Stimulated activated naive B cell treated with anti-CD40 and anti-IgM and Interleukin-4, amounts not matched to agents 10 μg/mL and 1 μg/mL and 100 μg/mL, for 72 hours (primary cell): ENCODE measurements around the gene ARAF.
"Not testable (repeated sequence)": the region's sequence is repeated elsewhere in the genome, so short reads cannot be mapped to it uniquely, and the experiment has no call there.

Source experiments
- ATAC-seq, 2 donors: fragments of 150-1000 bp; cut with Tn5 transposase; replicated peaks; 2 replicates each; pipeline ENCODE4 v1.10.0; 2021; ENCODE audit warnings: moderate library complexity in 1 of 2
- DNase-seq: peaks from one replicate; pipeline ENCODE4 v3.0.0; 2021
- H3K27ac Mint-ChIP-seq: one replicate; pipeline ENCODE4 v1.8.0; 2022; ENCODE audit warnings: mild to moderate bottlenecking, mixed read lengths
- H3K27me3 Mint-ChIP-seq, 2 donors: one replicate each; pipeline ENCODE4 v1.8.0; 2022; ENCODE audit warnings: mixed read lengths in 2 of 2
- H3K36me3 Mint-ChIP-seq, 2 donors: one replicate each; pipeline ENCODE4 v1.8.0; 2022; ENCODE audit warnings: mixed read lengths in 2 of 2, mild to moderate bottlenecking in 1 of 2
- H3K4me1 Mint-ChIP-seq, 2 donors: one replicate each; pipeline ENCODE4 v1.8.0; 2022; ENCODE audit warnings: mixed read lengths in 2 of 2, mild to moderate bottlenecking in 1 of 2
- H3K4me3 Mint-ChIP-seq, 2 donors: one replicate each; pipeline ENCODE4 v1.8.0; 2022; ENCODE audit warnings: mild to moderate bottlenecking in 2 of 2, mixed read lengths in 2 of 2, moderate library complexity in 1 of 2
- H3K9me3 Mint-ChIP-seq, 2 donors: one replicate each; pipeline ENCODE4 v1.8.0; 2022; ENCODE audit warnings: mixed read lengths in 2 of 2, mild to moderate bottlenecking in 1 of 2

ARAF gene

GRCh38 chrX:47560934-47561658 lies at the start of gene ARAF:
Gene ARAF, plus strand, starts transcription at chrX:47561205. Its CDS starts 1,763 bp downstream, at chrX:47562968.
- H3K27ac Mint-ChIP-seq = peak within 1 kb of the TSS; percentile 99
- H3K4me3 Mint-ChIP-seq = peak within 1 kb of the TSS; percentile 90 to 93
- peak; percentile 96 for DNase-seq
- peaks cover 25 to 38% of the 10 kb centered on the region in 2 donors for H3K4me1 Mint-ChIP-seq
- ATAC-seq = peak; percentile 88 to 91
- no peaks in the 10 kb centered on the region for H3K9me3 Mint-ChIP-seq
- H3K27me3 Mint-ChIP-seq = no peaks in the 10 kb centered on the region
- peaks cover 6 to 18% of the 10 kb centered on the region in 2 donors for H3K36me3 Mint-ChIP-seq

- H3K27me3 Mint-ChIP-seq, H3K27ac Mint-ChIP-seq, H3K9me3 Mint-ChIP-seq, H3K36me3 Mint-ChIP-seq, DNase-seq: not testable (repeated sequence)
- Mint-ChIP-seq H3K4me1 (peaks cover 14 to 26% of the 10 kb centered on the region in 2 donors), H3K4me3 (peak overlapping the region; percentile 8 to 39)
- peak; percentile 13 to 41 for ATAC-seq
Measured at GRCh38 chrX:47512383-47512782, 48.6 kb upstream of the ARAF start.

DNA sequence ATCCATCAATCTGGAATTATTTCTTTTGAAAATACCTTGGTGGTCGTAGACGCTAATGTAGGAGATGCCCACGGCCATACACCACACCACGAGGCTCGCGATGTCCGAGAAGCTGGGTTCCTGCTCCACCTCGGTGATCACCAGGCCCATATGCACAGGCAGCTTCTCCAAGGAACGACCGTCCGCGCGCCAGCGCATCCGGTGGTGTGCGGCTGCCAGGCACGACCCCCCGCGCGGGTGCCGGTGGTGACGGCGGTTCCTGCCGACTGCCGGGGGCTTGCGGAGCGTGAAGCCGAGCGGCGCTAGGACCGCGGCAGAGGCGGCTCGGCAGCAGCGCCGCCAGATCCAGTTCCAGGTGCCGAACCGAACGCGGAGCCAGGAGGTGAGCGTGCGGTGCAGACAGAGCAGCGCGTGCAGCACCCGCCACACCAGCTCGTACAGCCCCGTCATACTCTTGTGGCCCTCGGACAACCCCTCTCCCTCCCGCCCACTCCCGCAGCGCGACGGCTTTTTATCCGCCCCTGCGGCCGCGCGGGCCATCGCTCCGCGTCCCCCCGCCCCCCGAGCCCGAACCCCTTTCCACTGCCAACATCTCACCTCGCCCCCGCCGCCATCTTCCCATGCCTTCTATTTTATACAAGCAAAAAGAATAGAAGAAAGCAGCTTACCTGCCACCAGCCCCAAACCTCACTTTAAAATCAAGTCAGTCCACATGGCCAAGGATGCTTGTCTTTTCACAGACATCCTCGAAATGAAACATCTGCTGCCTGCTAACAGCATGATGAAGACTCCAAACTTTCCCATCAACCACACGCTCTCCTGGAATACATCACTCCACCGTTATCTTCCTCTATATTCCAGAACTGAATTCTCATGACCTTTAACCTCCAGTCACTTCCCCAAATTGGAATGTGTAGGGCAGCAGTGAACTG lies 47.7 kb upstream of the ARAF start:
- Mint-ChIP-seq H3K27ac (peak overlapping the region; percentile 33), H3K4me1 (peaks cover 13 to 19% of the 10 kb centered on the region in 2 donors), H3K4me3 (peak overlapping the region; percentile 61 to 81)
- DNase-seq, H3K36me3 Mint-ChIP-seq, H3K27me3 Mint-ChIP-seq, H3K9me3 Mint-ChIP-seq: not testable (repeated sequence)
- ATAC-seq = peak; percentile 66 to 74

DNA sequence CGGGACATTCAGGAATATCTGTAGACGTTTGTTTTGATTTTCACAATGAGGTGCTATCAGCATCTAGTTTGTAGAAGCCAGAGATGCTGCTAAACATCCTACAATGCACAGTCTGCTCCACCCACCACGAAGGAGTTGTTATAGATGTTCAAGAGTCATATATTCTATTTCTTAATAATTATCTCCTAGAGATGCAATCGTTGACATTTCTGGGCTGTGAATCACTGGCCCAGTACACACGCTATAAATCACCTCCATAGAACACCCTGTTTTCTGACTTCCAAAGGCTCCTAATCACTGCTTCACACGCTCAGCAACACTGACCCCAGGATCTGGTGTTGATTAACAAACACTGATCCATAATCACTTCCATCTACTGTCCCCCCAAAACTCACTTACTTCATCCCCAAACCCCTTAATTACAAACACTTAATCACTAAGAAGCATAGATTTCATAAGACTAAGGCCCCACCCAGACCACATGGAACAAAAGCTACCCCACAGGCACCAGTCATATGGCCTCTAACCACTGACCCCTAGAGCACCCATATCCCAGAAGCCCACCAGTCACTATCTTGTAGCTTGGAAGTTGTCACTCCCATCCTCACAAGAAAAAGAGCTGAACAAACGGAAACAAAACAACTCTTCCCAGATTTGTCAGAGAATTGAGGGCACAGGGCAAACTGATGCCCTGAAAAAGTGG lies 46.3 kb upstream of the ARAF start:
- DNase-seq (no peak), ATAC-seq (no peak)
- H3K27ac Mint-ChIP-seq = no peak overlapping the region
- no peaks in the 10 kb centered on the region for H3K36me3 Mint-ChIP-seq
- no peak overlapping the region for H3K4me3 Mint-ChIP-seq
- H3K27me3 Mint-ChIP-seq = peaks cover 0 to 5% of the 10 kb centered on the region in 2 donors
- H3K4me1 Mint-ChIP-seq = peaks cover 14 to 21% of the 10 kb centered on the region in 2 donors
- no peaks in the 10 kb centered on the region for H3K9me3 Mint-ChIP-seq

DNA sequence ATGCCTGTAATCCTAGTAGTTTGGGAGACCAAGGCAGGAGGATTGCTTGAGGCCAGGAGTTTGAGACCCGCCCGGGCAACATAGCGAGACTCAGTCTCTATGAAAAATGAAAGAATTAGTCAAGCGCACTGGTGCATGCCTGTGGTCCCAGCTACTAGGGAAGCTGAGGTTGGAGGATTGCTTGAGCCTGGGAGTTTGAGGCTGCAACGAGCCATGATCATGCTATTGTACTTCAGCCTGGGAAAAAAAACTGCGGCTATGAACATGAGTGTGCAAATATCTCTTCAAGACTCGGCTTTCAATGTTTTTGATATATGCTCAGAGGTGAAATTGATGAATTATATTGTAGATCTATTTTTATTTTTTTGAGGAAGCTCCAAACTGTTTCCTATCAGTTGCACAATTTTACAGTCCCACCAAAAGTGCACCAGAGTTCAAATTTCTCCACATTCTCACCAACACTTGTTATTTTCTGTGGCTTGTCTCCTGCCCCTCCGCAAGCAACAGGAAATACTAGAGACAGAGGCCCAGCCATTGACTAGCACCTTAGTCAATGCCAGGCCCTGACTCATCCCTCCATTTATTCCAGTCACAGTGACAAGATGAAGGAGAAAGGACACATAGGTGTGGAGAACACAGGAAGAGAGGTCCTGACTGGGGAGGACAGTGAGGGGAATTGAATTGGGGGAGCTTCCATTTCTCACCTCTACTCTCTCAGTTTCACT lies 44.9 kb upstream of the ARAF start:
- no peak overlapping the region for H3K27ac Mint-ChIP-seq
- peaks cover 0 to 5% of the 10 kb centered on the region in 2 donors for H3K27me3 Mint-ChIP-seq
- no peak overlapping the region for H3K4me3 Mint-ChIP-seq
- ATAC-seq = no peak
- H3K36me3 Mint-ChIP-seq = no peaks in the 10 kb centered on the region
- DNase-seq = no peak
- no peaks in the 10 kb centered on the region for H3K9me3 Mint-ChIP-seq
- H3K4me1 Mint-ChIP-seq = peaks cover 14 to 21% of the 10 kb centered on the region in 2 donors

DNA sequence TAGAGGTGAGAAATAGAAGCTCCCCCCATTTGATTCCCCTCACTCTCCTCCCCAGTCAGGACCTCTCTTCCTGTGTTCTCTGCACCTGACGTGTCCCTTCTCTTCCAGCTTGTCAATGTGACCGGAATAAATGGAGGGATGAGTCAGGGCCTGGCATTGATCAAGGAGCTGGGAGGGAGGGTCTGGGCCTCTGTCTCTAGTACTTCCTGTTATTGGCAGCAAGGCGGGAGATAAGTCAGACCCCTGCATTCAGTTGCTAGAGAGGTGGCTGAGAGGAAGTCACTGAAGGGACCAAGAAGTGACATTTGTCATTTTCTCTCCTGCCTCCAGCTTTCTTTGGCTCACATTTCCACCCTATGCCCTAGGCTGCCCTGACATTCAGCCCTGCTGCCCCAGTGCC lies 42.9 kb upstream of the ARAF start:
- Mint-ChIP-seq H3K27me3 (peaks cover 0 to 5% of the 10 kb centered on the region in 2 donors), H3K4me3 (no peak overlapping the region), H3K27ac (no peak overlapping the region), H3K36me3 (no peaks in the 10 kb centered on the region), H3K4me1 (peaks cover 9 to 13% of the 10 kb centered on the region in 2 donors), H3K9me3 (no peaks in the 10 kb centered on the region)
- ATAC-seq (no peak), DNase-seq (no peak)

DNA sequence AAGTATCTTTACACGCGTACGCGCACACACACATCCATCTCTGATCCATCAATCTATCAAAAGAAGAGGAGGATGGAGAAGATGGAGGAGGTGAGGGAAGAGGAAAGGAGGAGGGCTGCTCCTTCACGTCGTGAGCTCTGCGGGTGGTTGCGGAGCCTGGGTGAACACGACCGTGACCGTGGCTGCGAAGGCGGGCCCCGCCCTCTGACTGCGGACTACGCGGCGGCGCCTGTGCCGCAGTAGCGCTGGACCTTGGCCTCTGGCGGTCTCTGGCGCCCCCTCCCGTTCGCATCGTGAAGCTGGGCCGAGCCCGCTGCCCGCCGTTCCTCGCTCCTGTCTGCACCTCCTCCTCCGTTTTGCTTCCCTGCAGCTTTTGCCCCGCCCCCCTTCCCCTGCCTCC lies 37.7 kb upstream of the ARAF start:
- ATAC-seq (peak; percentile 98 to 99), DNase-seq (peak; percentile 75)
- peaks cover 1 to 3% of the 10 kb centered on the region in 2 donors for H3K4me1 Mint-ChIP-seq
- H3K27ac Mint-ChIP-seq = peak overlapping the region; percentile 16
- H3K4me3 Mint-ChIP-seq = peak overlapping the region; percentile 70 to 78
- H3K27me3 Mint-ChIP-seq = peaks cover 0 to 5% of the 10 kb centered on the region in 2 donors
- no peaks in the 10 kb centered on the region for H3K9me3 Mint-ChIP-seq
- H3K36me3 Mint-ChIP-seq = no peaks in the 10 kb centered on the region

DNA sequence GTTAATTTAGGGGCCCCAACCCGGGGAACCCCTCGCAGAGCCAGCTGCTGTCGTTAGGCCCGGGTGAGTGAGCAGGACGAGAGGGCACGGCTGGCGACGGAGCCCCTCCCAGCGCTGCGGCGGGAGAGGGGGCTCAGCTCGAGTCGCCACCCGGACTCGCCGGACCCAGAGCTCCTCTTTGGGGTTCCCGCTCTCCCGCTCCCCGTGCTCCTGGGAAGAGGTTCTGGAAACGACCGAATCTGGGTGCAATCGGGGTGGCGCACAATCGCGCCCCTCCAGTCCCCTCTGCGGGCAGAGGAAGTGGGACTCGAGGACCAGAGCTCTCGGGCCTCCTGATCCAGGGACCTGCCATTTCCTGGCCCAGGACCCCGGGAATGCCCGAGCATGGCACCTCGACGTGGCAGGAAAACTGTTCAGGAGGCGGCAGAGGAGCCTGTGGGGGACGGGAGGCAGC lies 37.3 kb upstream of the ARAF start:
- Mint-ChIP-seq H3K27ac (no peak overlapping the region), H3K27me3 (peaks cover 0 to 5% of the 10 kb centered on the region in 2 donors), H3K9me3 (no peaks in the 10 kb centered on the region), H3K4me1 (no peaks in the 10 kb centered on the region), H3K4me3 (peak overlapping the region; percentile 70 to 78), H3K36me3 (no peaks in the 10 kb centered on the region)
- ATAC-seq = peak in 1 of 2 donors; percentile 51
- DNase-seq = no peak

- H3K9me3 Mint-ChIP-seq = peaks cover 0 to 4% of the 10 kb centered on the region in 2 donors
- H3K27ac Mint-ChIP-seq = peak overlapping the region; percentile 42
- no peak for DNase-seq
- H3K4me1 Mint-ChIP-seq = peaks cover 2 to 10% of the 10 kb centered on the region in 2 donors
- no peaks in the 10 kb centered on the region for H3K27me3 Mint-ChIP-seq
- ATAC-seq = no peak
- no peak overlapping the region for H3K4me3 Mint-ChIP-seq
- no peaks in the 10 kb centered on the region for H3K36me3 Mint-ChIP-seq
Measured at GRCh38 chrX:47529548-47529947, 31.5 kb upstream of the ARAF start.

GRCh38 chrX:47530049-47530448 lies 31.0 kb upstream of the ARAF start:
- Mint-ChIP-seq H3K27me3 (no peaks in the 10 kb centered on the region), H3K9me3 (peaks cover 0 to 4% of the 10 kb centered on the region in 2 donors), H3K4me1 (peaks cover 2 to 10% of the 10 kb centered on the region in 2 donors), H3K36me3 (no peaks in the 10 kb centered on the region), H3K27ac (peak overlapping the region; percentile 42), H3K4me3 (no peak overlapping the region)
- DNase-seq = peak; percentile 7
- ATAC-seq = peak; percentile 89 to 94

GRCh38 chrX:47539860-47540259 lies 21.1 kb upstream of the ARAF start:
- Mint-ChIP-seq H3K4me1 (no peaks in the 10 kb centered on the region), H3K9me3 (no peaks in the 10 kb centered on the region), H3K4me3 (no peak overlapping the region), H3K27ac (no peak overlapping the region), H3K27me3 (no peaks in the 10 kb centered on the region), H3K36me3 (no peaks in the 10 kb centered on the region)
- DNase-seq (no peak), ATAC-seq (no peak)

- Mint-ChIP-seq H3K4me3 (no peak overlapping the region), H3K9me3 (no peaks in the 10 kb centered on the region), H3K27ac (no peak overlapping the region), H3K27me3 (no peaks in the 10 kb centered on the region), H3K4me1 (no peaks in the 10 kb centered on the region), H3K36me3 (no peaks in the 10 kb centered on the region)
- ATAC-seq (peak; percentile 53 to 72), DNase-seq (no peak)
Measured at GRCh38 chrX:47540754-47541538, 20.1 kb upstream of the ARAF start.

- no peaks in the 10 kb centered on the region for H3K36me3 Mint-ChIP-seq
- no peaks in the 10 kb centered on the region for H3K4me1 Mint-ChIP-seq
- H3K4me3 Mint-ChIP-seq = no peak overlapping the region
- no peaks in the 10 kb centered on the region for H3K27me3 Mint-ChIP-seq
- no peak overlapping the region for H3K27ac Mint-ChIP-seq
- H3K9me3 Mint-ChIP-seq = no peaks in the 10 kb centered on the region
- ATAC-seq (no peak), DNase-seq (no peak)
Measured at GRCh38 chrX:47543496-47543895, 17.5 kb upstream of the ARAF start.
